SU-DHL-6 (cell line): Measurements from ENCODE around the gene TTC12.

Experiments used
- EZH2phosphoT487 ChIP-seq: fragments of 200-600 bp; sonication (generic), shearing (Covaris generic); conservative IDR thresholded peaks from 2 replicates; pipeline ENCODE4 v1.6.1; 2018; ENCODE audit warnings: mild to moderate bottlenecking, antibody characterized with exemption, low read length, moderate library complexity, mixed read lengths
- TF ChIP-seq, protein P1 (sequence below): fragments of 200-600 bp; sonication (generic); IDR thresholded peaks from one replicate; pipeline ENCODE4 v1.5.1; 2017; ENCODE audit warnings: antibody characterized with exemption, mild to moderate bottlenecking, low read length, moderate library complexity; ENCODE audit not compliant: insufficient read depth, poor library complexity, severe bottlenecking

DNA sequence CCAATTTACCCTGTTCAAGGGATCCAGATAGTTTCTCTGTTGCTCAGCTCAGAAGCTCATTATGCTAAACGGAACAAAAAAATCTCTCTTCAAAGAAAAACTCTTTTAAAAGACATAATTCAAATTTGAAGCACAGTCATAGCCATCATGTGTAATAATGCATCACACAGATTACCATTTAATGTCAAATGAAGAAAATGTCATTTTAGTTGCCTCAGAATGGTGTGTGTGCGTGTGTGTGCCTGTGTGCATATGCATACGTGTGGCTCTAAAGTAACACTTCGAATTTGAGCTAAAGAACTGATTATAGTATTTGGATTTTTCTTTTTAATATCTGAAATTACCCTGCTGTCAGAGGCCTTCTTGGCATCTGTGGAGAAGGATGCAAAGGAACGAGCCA, 9.9 kb downstream of the TTC12 start:
- TF ChIP-seq, protein P1, sequence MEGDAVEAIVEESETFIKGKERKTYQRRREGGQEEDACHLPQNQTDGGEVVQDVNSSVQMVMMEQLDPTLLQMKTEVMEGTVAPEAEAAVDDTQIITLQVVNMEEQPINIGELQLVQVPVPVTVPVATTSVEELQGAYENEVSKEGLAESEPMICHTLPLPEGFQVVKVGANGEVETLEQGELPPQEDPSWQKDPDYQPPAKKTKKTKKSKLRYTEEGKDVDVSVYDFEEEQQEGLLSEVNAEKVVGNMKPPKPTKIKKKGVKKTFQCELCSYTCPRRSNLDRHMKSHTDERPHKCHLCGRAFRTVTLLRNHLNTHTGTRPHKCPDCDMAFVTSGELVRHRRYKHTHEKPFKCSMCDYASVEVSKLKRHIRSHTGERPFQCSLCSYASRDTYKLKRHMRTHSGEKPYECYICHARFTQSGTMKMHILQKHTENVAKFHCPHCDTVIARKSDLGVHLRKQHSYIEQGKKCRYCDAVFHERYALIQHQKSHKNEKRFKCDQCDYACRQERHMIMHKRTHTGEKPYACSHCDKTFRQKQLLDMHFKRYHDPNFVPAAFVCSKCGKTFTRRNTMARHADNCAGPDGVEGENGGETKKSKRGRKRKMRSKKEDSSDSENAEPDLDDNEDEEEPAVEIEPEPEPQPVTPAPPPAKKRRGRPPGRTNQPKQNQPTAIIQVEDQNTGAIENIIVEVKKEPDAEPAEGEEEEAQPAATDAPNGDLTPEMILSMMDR: no peak
- TF ChIP-seq EZH2phosphoT487: no peak
